GM18867 (cell line): Measurements from ENCODE around the gene TACR1.

ENCODE experiments used
- ATAC-seq: cut with Tn5 transposase; IDR thresholded peaks from one replicate; pipeline ENCODE4 v1.9.1; 2021; ENCODE audit warnings: mild to moderate bottlenecking, moderate library complexity; ENCODE audit not compliant: unreplicated experiment

Gene TACR1

GRCh38 chr2:75055142-75055819 lies 144.0 kb downstream of the TACR1 start:
- no peak for ATAC-seq

DNA sequence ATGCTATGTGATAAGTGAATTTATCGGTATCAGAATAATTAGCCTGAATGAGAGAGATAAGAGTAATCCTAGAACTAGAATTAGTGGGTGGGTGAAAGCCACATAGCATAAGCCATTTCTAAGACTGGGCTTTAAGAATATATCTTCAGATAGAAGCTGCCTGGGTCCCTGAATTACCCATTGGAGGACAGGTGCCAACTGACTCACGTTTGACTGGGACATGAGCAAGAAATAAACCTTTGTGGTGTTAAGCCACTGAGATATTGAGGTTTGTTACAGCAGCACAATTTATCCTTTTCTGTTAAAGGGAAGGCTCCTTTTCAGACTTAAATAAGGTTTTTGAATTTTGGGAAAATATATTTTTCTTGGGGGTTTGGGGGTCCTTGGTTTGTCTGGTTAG lies 145.0 kb downstream of the TACR1 start:
- no peak for ATAC-seq

- peak; percentile 94 for ATAC-seq
These were observed 145.7 kb downstream of the TACR1 start for GRCh38 chr2:75053484-75054112.

- ATAC-seq, result no peak
These were observed 151.2 kb downstream of the TACR1 start for GRCh38 chr2:75047992-75048625.

DNA sequence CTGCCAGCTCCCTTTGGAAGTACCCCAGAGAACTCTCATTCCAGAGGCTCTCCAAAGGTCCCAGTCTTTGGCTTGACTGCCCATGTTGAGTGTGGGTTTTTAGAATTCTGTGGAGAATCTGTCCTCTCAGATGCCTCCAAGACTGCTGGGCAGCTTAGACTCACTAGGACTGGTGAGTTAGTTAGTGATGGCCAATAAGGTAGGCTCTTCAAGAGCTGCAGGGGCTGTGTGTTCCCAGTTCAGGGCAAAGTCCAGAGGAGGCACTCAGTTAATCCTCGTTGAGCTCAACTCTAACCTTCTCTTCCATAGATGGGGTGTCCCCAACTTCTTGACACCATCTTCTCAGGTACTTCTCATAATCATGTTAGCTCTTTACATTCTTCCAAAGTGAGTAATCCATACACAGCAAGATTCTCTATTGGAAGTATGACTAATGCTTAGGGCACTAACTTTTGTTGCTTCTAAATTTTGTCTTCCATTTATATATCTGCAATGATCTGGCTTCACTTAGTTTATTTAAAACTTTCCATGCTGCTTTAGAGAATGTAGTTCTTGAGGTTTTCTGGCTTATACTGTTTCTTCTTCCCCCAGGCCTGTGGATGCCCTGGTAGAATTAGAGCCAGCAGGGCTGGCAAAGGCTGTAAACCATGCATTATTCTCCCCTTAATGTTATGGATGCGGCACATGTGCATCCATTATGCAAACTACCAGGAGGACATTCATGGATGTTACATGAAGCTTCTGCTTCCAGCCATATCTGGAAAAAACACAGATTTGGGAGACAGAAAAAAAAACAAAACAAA lies 151.9 kb downstream of the TACR1 start:
- no peak for ATAC-seq

- no peak for ATAC-seq
These were observed 153.7 kb downstream of the TACR1 start for GRCh38 chr2:75045526-75046050.

DNA sequence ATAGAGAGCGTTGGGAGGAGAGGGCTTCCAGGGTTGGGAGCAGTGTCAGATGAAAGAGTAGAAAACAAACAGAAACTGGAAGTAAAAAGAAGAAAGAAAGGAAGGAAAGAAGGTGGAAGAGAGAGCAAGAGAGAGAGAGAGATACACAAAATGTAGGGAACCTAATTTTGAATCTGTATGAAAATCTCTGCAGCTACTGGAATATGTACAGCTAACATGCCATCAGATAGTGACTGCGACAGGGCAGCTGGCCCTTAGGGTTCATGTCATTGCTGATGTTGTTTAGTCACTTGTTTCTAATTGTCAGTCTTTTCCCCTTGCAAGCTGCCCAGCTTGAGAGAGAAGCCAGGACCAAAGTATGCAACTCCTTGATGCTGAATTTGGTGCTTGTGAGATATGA lies 155.0 kb downstream of the TACR1 start:
- ATAC-seq, result no peak

DNA sequence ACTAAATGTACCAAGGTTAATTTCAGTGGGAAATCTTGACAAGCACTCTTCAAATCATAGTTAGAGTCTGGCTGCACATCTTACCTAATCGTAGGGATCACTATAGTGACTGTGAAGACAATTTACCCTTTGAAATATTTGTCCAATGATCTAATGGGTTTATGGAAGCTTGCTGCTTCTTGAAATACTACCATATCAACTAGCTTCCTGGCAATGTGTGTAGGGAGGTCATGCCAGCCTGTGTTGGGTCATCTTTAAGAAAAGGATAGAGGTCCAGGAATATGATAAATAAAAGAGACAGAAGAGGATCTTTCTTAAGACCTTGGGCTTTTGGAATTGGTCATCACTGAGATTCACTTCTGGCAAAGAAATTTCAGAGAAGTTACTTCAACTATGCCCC lies 156.5 kb downstream of the TACR1 start:
- no peak for ATAC-seq

DNA sequence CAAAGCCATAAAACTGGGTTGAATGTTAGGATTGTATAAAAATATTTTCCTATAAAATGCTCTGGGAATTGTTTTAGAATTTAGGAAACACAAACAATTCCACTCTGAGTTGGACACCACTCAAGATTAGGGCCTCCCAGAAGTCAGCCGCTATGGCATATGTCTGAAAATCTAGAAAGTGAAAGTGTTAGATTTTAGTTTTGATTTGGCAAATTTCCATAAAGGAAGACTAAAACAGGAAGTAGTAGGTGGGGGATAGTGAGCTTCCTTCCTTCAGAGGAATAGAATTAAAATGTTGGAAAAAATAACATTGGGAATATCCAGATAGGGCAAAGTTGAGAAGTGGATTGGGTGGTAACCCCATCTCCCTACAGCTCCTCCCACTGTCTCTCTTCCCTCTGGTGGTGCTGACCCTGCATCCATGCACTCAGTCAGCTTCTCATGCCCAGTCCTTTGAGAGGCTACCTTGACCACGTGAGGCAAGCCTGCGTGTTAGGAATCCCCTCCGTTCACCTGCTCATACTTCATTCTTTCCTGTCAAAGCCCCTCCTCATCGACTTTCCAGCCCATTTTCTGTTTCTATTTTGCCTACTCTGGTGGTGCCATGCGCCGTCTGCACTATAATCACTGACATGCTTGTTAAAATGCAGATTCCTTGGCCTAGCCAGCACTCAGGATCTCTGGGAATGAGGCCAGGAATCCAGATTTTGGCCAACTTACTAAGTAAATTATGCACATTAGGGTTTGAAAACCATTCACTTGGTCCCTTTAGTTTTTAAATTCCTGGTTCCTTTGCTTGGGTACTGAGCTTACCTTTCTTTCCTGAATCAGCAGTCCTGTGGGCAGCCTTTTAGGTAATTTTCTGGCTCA lies 157.4 kb downstream of the TACR1 start:
- ATAC-seq, result no peak

- no peak for ATAC-seq
These were observed 158.1 kb downstream of the TACR1 start for GRCh38 chr2:75041226-75041625.

DNA sequence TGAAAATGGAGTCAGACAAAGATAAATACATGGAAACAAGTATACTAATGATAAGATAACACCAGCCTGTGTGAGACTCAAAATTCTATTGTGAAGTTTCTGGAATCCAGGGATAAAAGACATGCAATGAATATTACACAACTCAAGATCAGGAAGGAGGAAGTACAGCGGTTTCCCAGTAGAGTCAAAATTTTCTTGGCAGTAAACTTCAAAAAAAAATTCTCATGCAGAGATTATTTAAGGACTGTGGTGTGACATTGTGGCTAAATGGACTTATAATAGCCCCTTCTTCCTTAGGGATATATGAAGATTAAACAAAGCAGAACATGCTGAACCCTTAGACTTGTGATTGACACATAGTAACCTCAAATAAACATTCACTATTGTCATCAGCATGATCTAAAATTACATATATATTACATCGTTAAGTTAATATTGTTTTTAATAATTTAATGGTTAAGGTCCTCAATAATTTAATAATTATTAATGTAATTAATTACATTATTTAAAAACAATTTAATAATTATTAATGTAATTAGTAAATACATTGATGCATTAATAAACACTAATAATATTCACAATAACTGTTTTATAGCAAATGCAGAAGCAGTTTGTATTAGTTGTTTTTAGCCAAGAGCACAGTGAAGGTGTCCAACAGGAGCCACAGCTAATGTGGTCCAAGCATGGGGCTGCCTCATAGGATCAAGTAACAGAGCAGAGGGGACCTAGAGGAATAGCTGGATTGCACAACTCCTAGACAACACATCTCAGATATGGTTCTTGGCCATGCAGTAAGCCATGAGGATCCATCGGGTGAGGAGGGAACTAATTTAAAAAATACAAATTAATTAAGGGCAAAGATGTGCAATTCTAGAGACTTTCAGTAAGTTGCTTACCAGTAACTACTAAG lies 163.6 kb downstream of the TACR1 start:
- ATAC-seq, result no peak

DNA sequence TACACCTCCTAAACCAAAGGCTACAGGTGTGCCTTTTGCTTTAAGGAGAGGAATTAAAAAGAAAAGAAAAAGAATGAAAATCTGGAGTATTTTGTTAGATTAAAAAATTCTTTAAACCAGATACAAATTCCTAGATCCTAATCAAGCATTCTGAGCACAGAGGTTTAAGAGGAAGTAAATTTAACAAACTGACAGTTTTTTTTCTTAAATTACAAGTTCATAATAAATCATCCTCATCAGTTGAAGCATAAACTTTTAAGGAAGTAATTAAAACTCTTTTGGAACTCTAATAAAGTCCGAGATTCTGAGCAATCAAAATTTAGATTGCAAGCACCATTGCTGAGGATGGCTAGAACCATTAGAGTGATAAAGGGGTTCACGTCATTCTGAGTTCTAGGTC lies 165.8 kb downstream of the TACR1 start:
- no peak for ATAC-seq

- no peak for ATAC-seq
These were observed 167.2 kb downstream of the TACR1 start for GRCh38 chr2:75031906-75032803.

GRCh38 chr2:75031171-75031570 lies 168.1 kb downstream of the TACR1 start:
- ATAC-seq, result no peak

GRCh38 chr2:75030218-75031009 lies 168.9 kb downstream of the TACR1 start:
- ATAC-seq, result no peak

- no peak for ATAC-seq
These were observed 171.4 kb downstream of the TACR1 start for GRCh38 chr2:75027886-75028285.

DNA sequence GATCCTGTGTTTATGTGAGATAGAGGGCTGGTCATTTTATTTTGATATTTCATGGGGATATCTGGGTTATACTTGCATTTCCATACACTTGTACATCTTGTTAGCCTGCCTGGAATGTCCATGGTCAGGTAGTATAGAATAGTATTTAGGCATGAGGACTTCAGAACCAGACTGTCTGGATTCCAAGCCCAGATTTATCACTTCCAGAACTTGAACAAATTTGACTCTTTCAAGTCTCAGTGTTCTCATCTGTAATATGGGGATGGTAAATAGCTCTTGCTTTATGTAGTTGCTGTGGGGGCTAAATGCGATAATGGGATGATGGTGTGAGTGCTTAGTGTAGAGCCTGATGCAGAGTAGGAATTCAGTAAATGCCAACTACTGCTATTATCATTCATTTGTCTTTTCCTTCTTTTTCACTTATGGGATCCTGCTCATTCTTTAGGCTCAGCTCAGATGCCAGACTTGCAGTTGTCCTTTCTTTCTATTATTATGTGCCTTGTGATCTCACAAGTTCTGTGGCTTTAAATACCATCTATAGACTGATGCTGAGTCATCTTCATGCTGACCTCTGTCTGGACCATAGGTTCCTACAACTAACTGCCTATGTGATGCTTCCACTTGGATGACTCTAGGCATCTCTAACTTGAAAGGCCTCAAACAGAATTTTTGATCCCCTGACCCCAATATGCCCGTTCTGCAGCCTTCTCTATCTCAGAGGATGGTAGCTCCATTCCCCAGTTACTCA lies 173.5 kb downstream of the TACR1 start:
- no peak for ATAC-seq
